Testis (tissue), 2 donors: ENCODE results near the gene GBX1.

Experiments used
- POLR2A ChIP-seq: fragments of 450-650 bp; IDR thresholded peaks from one replicate; pipeline ENCODE4 v1.6.1; 2017; ENCODE audit warnings: antibody characterized with exemption, mild to moderate bottlenecking, moderate library complexity
- TF ChIP-seq, protein P1 (sequence below), 3 experiments: fragments of 450-650 bp in 2 of 3; fragments of 200-600 bp in 1 of 3; sonication (generic) in 1 of 3; IDR thresholded peaks; one replicate each; pipeline ENCODE4 v1.5.1; 2016 to 2019; ENCODE audit warnings: antibody characterized with exemption in 3 of 3, mild to moderate bottlenecking in 2 of 3, moderate library complexity in 1 of 3

GRCh38 chr7:151139071-151139790, 28.3 kb downstream of the GBX1 start:
- TF ChIP-seq, protein P1, sequence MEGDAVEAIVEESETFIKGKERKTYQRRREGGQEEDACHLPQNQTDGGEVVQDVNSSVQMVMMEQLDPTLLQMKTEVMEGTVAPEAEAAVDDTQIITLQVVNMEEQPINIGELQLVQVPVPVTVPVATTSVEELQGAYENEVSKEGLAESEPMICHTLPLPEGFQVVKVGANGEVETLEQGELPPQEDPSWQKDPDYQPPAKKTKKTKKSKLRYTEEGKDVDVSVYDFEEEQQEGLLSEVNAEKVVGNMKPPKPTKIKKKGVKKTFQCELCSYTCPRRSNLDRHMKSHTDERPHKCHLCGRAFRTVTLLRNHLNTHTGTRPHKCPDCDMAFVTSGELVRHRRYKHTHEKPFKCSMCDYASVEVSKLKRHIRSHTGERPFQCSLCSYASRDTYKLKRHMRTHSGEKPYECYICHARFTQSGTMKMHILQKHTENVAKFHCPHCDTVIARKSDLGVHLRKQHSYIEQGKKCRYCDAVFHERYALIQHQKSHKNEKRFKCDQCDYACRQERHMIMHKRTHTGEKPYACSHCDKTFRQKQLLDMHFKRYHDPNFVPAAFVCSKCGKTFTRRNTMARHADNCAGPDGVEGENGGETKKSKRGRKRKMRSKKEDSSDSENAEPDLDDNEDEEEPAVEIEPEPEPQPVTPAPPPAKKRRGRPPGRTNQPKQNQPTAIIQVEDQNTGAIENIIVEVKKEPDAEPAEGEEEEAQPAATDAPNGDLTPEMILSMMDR (IDR thresholded peaks at IDR 0.05) = no peak
- TF ChIP-seq POLR2A = no peak
